GM18499 (cell line): ENCODE results near the gene TUT1.
"Not testable (repeated sequence)": the region's sequence is repeated elsewhere in the genome, so short reads cannot be mapped to it uniquely, and the experiment has no call there.

Experiments used
- ATAC-seq: cut with Tn5 transposase; IDR thresholded peaks from one replicate; pipeline ENCODE4 v1.9.1; 2021; ENCODE audit warnings: moderate number of reproducible peaks; ENCODE audit not compliant: insufficient read depth, unreplicated experiment

The TUT1 gene

GRCh38 chr11:62605902-62606301 is 14.6 kb upstream of the TUT1 start:
- no peak for ATAC-seq

GRCh38 chr11:62605467-62605866 is 14.1 kb upstream of the TUT1 start:
- ATAC-seq: no peak

- ATAC-seq: no peak
These were observed 13.3 kb upstream of the TUT1 start for GRCh38 chr11:62604460-62605120.

GRCh38 chr11:62603776-62604299 is 12.5 kb upstream of the TUT1 start:
- ATAC-seq: no peak

GRCh38 chr11:62603072-62603408 is 11.7 kb upstream of the TUT1 start:
- no peak for ATAC-seq

- no peak for ATAC-seq
These were observed 11.1 kb upstream of the TUT1 start for GRCh38 chr11:62602141-62603071.

GRCh38 chr11:62601372-62602140 is 10.2 kb upstream of the TUT1 start, which contains the start of gene MTA2:
MTA2 (minus strand) TSS chr11:62601865; CDS start chr11:62601450, 415 bp downstream.
- peak; percentile 60 for ATAC-seq

- ATAC-seq: no peak
These were observed 9.7 kb upstream of the TUT1 start for GRCh38 chr11:62601122-62601371.

- no peak for ATAC-seq
These were observed 9.2 kb upstream of the TUT1 start for GRCh38 chr11:62600367-62601121.

- no peak for ATAC-seq
These were observed 8.6 kb upstream of the TUT1 start for GRCh38 chr11:62599901-62600300.

- ATAC-seq: peak; percentile 33
These were observed 7.9 kb upstream of the TUT1 start for GRCh38 chr11:62599069-62599696.

GRCh38 chr11:62595124-62595523 is 3.8 kb upstream of the TUT1 start:
- no peak for ATAC-seq

GRCh38 chr11:62593434-62594044 is 2.2 kb upstream of the TUT1 start:
- ATAC-seq: no peak

- ATAC-seq: no peak
These were observed 1.7 kb upstream of the TUT1 start for GRCh38 chr11:62592989-62593421.

GRCh38 chr11:62592146-62592815 is 958 bp upstream of the TUT1 start:
- ATAC-seq: peak; percentile 2

GRCh38 chr11:62588966-62589637 is 2.2 kb downstream of the TUT1 start:
- ATAC-seq: no peak

GRCh38 chr11:62585356-62585755 is 6.0 kb downstream of the TUT1 start:
- not testable (repeated sequence) for ATAC-seq

GRCh38 chr11:62581735-62582134 is 9.6 kb downstream of the TUT1 start:
- ATAC-seq: not testable (repeated sequence)
